IPS DF 19.7 (cell line): Measurements from ENCODE around the gene FBXO9.

ENCODE experiments used
- DNase-seq: peaks from one replicate; pipeline ENCODE4 v3.0.0-alpha.2; 2013; ENCODE audit warnings: low read depth, low spot score

FBXO9 gene

DNA sequence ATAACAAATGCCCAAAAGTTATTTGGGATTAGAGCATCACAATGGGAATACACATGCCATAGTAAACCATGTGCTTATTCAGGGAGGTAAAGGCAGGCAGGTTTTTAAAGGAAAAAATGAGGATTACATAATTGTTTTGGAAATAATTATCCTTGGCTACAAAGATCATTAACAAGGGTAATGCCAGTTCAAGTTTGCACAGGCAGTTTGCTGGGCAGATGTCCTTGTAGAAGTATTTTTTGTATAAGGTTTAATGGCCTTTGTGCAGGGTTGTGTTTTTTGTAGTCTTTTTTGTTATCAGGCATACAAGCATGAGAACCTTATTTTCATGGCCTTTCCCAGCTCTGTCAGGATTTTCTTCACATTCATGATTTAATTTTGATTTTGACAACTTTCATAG lies 24.7 kb downstream of the FBXO9 start:
- DNase-seq, result no peak

DNA sequence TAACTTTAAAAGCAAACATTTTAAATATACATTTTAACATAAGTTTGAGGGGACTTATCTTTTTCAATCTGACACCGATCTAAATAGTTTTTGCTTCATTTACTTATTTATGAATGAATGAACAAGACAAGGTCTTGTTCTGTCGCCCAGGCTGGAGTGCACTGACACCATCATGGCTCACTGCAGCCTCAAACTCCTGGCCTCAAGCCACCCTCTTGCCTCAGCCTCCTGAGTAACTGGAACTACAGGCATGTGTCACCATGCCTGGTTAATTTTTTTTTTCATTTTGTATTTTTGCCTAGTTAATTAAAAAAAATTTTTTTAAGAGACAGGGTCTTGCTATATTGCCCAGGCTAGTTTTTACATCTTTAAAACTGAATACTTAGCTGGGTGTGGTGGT lies 25.4 kb downstream of the FBXO9 start:
- no peak for DNase-seq

DNA sequence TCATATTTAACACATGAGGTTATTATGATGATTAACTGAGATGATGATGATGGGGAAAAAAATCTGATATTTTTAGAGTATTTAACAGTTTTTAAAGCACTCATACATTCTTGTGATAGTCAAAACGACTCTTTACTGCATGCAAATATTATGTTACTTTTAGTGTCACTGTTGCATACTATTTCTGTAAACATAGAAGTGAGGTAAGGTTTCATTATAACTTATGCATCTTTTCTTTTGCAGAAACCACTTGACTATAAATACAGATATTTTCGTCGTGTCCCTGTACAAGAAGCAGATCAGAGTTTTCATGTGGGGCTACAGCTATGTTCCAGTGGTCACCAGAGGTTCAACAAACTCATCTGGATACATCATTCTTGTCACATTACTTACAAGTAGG lies 30.1 kb downstream of the FBXO9 start:
- DNase-seq, result no peak

DNA sequence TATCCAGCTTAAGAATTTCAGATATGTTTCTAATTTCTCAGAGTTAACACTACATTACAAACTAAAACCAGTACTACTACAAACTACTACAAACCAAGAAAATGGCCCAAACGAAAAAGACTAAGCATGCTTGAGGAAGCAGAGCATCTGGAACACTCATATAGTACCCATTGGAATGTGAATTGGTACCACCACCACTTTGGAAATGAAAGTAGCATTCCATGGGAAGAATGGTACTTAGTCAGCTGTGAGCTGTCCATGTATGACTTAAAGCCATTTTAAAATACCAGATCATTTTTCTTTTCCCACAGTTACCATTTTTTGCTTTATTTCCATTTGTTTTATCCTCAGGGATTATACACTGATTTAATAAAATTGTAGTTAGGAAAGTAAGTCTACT lies 30.5 kb downstream of the FBXO9 start:
- DNase-seq, result no peak

DNA sequence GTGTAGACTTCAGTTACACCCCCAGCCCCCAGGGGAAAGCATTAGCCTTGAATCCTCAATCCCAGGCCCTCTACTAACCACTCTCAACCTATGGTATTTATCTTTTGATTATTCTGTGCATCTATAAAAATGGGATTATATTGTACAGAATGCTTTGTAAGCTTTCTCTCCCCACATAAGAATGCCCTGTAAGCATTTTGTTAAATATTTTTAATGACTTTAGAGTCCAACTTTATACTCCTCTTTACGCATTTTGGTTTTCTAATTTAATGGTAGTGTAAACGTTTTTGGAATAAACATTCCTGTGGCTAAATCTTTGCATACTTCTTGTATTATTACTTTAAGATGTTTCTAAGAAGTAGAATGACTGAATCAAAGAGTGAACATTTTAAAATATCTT lies 35.4 kb downstream of the FBXO9 start:
- DNase-seq, result no peak

DNA sequence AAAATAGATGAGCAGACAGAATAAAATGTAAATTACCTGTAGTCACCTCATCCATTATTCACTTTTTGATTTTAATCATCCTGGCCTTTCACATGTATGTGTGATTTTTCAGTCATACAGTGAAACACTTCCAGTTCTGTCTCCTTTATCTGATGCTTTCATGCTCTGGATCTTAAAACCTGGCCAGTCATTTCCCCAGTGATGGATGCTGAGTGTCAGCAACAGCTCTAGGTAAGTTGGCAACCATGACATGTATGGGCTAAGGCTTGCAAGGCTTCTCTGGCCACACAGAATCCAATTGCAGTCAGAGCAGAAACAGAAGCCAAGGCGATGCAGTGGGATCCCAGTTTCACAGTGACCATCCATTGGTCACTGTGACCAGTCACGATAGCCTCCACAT lies 35.8 kb downstream of the FBXO9 start:
- no peak for DNase-seq

DNA sequence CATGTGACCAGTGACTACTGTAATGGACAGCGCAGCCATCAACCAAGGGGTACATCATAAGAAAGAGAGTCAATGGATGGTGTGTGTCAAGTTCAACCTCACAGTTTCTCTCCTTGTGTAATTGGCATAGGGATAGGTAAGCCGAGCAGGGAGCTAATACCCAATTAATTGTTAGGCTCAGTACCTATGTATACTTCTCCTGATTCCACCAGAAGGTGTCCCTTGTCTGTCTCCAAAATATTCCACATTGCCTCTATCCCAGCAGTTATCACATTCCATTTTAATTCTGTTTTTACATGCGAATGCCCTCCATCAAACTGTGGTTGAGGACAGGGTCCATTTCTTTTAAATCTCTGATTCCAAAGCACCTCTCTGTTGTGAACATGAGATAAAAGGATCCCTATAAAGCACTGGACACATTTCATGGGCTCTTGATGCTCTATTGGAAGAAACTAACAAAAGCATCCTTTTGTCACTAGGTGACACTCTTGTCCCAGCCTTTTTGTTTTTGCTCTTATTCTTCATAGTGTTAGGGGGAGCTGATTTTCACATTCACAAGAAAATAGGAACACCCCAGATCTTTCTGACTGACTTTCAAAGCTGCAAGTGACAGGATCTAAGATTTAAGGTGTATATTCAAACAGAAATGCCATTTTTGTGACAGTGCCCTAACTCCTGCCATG lies 38.9 kb downstream of the FBXO9 start:
- DNase-seq, result no peak

DNA sequence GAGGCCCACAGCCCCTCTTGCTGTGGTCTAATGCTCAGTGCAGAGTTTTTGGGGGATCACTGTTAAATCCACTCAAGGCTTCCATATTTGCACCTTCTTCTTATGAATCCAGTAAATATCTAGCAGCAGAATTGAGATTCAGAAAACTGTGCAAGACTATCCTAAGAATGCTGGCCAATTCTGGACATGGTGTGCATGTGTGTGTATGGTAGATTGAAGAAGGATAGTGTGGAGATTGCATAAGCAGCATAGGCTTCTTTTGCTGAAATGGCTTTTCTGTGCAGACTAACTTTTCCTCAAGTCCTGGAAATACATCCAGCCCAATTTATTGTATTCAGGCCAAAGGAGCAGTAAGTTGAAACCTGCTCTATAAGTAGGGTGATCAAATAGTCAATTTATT lies 39.7 kb downstream of the FBXO9 start:
- no peak for DNase-seq

DNA sequence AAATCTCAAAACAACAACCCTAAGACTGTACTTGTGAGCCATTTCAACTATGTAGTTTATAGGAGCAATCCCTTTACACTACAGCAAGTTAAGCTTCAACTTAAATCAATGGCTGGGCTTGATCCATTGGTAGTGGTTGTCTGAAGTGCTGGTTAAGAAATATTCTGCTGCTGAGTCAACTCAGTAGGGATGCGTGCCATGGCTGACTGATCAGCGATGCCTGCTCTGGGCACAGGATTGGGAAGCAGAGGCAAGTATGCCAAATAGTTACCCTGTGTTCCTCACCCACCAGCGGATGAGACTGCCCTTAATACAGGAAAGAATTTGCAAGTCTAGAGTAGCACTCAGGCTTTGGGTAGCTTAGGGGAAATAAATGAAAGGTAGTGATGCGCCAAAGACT lies 41.9 kb downstream of the FBXO9 start:
- no peak for DNase-seq

DNA sequence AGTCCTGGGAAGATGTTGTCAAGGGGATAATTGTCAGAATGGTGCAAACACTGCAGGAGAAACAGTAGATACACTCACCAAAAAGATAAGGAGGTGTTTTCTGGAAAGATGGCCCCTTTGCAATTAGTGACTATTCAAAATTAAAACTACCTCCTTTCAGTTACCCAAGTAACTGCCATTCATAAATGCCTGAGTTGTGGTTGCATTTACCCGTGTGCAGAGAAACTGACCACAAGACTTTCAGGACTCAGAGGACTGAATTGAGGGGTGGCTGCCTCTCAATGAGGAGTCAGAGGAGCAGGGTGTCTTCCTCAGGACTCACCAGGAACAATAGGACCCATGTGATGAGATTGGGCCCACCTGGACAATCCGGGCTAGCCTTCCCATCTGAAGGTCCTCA lies 44.4 kb downstream of the FBXO9 start:
- no peak for DNase-seq

DNA sequence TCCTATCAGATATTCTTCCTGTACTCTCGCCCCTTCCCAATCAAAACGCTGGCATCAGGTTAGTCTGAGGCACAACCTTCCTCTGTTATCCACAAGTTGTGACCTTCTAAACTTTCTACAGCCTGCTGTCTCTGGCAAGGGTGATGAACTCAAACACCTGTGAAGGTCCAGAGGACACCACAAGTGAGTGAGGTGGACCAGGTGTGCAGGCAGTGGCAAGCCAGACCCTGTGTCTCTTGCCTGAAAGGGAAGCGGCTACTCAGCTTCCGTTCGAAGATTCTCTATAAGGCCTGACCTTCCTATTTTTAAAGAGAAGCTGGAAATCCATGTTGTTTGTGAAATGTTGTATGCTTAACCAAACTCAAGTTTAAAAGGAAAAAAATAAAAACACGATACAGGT lies 46.7 kb downstream of the FBXO9 start:
- no peak for DNase-seq

DNA sequence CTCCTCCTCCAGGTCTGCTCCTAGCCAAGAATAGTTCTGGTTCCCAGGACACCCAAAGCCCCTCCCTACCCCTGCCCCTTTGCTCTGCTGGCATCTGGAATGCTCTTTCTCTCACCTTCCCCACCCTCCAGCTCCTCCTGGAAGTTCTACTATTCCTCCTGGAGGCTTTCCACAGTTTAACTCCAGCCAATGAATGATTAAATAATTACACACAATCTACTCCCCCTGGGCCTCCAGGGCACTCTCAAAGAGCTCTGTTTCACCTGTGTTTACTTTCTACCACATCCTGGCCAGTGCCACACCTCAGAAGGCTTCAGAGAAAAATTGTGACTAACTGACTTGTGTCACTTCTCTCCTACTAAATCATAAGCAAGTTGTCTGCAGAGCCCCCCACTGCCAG lies 47.2 kb downstream of the FBXO9 start:
- DNase-seq, result no peak

DNA sequence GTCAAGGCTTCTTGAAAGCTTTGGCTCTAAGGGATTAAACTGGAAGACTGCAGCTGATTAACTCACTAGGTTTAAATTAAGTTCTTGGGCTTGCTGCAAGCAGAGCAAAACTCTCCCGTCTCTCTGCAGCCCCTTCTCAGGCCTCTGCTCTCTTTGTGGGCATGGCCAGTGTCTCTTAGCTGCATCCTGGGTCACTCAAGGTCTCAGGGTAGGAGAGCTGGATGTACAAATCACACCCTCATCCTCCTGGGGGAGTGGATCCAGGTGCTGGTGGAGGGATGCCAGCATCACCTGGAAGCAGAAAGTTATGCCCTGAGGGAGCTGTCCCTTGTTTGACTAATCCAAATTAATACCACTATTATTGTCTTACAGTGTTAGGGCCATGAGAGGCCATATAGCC lies 47.7 kb downstream of the FBXO9 start:
- no peak for DNase-seq

DNA sequence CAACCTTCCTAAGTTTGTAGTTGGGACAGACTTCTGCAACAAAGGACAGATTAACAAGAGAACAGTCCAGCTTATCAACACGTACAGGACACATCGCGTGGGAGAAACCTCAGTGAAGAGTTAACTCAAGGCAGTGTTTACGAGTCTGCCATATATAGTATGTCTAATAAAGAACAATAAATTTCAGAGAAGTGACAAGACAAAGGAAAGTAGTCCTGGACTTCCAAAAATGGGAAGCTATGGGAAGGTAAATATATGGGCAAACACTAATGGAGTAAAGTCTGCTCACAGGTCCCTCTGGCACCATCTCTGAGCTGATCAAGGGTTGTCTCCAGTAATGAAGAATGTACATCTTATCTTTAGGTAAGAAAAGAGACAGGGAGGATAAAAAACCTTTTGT lies 48.5 kb downstream of the FBXO9 start:
- DNase-seq, result no peak

DNA sequence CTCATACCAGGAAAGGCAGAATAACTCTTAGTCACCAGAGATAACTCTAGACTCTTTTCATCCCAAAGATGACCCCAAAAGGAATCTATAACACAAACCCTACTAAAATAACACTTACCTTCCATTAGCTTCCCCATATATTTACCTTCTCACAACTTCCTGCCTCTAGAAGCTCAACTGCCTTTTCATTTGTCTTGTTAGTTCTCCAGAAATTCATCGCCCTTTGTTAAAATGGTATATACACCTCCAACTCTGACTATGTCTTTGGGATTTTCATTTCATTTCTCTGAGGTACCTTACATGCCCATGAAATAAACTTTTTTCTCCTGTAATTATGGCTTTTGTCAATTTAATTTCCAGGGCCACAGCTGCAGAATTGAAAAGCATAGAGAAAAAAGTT lies 49.9 kb downstream of the FBXO9 start:
- DNase-seq, result no peak

DNA sequence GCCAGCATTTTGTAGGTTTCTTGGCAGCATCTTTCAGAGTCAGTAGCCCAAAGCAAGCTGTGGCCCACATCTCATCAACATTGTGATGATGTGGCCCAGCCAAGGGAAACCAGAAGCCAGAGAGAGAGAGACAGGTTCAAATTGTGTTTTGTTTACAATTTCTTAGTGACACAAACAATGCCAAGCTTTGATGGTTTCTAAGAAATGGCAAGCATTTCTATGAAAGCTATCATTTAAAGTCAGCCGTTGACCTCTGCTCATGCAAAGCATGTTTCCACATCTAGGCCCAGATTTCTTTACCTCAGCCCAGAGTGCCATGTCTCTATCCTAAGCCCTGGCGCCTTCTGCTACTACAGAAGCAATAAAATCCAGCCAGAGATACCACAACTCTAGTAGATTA lies 50.5 kb downstream of the FBXO9 start:
- no peak for DNase-seq

DNA sequence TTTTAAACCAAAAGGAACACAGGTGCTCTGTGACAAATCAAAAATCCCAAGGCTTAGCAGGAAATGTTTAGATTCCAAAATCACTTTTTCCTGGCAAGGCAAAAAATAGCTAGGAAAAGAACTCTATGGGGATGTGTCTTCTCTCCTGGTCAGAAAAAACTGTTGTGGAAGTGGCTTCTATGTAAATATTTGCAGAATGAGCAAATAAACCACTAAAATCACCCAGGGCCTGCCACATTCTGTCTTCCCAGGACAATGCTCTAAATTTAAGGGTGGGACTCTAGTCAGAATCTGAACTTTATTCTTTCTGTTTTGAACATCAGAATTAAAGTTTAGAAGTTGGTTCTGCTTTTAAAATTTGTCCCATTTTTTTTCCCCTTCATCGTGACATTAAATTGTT lies 54.1 kb downstream of the FBXO9 start:
- DNase-seq, result no peak

DNA sequence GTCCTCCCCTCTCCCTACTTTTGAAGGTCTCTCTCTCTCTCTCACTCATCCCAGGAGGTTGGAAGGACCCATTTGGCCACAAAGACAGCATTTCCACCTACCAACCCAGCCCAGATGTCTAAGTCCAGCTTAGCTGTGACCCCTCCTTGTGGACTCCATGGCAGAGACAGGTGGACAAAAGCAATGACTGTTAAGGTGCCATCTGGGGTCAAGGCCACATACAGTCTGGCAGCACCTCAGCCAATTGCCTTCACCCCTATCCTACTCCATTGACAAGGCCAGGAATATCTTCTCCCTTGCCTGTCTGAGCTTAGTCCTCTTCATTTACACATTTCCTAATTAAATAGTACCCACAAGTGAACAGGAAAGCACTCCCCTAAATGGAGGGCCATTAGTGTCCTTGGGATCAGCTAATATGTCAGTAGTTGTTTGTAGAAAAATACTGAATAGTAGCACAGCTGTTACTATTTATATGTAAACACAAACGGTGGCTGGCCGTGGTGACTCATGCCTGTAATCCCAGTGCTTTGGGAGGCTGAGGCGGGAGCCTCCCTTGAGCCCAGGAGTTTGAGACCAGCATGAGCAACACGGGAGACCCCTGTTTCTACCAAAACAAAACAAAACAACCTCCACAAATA lies 54.7 kb downstream of the FBXO9 start:
- peak; percentile 63 for DNase-seq

DNA sequence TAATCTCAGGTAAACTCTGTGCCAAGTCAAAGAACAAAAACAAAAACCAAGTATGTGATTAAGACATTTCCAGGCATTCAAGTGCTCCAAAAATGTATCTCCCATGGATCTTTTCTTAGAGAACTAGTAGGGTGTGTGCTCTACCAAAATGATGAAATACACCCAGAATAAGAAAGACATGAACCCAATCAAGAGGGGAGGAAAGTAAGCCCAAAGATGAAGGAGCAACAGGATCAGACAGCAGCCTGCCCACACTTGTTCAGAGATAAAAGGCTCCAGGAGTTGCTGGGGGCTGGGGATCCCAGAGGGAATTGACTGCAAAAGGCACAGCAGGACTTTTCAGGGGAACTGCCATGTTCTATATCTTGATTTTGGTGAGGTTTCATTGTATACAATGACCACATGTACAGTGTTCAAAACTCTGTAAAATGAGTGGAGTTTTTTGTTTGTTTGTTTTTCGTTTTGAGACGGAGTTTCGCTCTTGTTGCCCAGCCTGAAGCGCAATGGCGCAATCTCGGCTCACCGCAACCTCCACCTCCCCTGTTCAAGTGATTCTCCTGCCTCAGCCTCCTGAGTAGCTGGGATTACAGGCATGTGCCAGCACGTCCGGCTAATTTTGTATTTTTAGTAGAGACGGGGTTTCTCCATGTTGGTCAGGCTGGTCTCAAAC lies 59.1 kb downstream of the FBXO9 start:
- DNase-seq, result no peak

DNA sequence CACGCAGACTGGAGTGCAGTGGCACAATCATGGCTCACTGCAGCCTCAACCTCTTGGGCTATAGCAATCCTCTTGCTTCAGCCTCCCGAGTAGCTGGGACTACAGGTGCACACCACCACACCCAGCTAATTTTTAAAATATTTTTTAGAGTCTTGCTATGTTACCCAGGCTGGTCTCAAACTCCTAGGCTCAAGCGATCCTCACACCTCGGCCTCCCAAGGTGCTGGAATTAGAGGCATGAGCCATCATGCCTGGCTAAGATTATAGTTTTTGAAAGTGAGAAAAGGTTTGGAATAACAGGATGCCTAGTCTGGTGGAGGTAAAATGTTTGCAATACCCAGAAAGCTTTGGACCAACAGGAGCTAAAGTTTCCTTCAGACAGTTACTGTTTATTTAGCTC lies 60.1 kb downstream of the FBXO9 start:
- no peak for DNase-seq

DNA sequence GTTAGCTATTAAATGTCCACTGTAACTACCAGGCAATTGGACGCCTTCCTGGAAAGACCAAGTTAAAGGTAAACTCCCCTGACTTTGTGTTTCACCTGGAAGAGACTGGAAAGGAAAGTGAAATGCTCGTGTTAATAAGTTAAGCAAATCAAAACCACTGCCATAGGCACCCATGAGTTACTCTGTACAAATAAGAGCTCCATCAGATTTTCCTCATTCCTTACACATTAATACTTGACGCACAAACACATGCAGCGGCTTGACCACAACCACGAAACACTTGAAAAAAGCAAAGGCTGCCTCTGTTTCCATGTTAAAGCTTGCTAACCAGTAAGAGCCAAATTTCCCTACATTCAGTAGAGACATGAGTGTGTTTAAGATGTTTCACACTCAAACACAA lies 63.6 kb downstream of the FBXO9 start:
- DNase-seq, result no peak

DNA sequence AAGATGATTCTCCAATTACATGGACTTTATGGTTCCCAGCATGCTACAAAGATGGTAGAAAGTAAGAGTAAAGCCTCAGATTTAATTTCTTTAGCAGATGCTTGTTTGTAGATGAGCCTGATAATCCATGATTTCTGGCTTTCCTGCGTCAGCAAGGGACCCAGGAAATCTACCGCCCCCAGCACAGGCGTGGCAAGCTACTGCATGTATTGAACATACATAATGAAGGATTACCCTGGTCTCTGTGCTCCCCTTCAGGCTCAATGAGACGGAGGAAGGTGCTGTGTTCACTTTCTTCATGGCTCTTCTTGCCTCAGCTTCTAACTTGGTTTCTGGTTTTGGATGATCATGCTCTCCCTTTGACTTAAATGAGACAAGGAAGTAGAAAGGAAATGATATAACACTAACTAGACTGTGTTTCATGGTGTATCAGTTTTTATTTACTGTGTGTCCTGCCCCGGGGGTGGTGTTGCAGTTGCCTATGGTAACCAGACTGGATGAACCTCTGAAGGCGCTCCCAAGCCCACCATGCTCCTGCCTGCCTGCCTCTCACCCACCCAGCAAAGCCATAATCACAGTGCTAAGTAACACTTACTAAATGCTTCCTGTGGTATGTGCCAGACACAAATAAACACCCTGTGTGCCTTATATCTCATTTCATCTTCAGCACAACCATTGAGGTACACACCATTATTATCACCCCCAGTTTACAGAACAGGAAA lies 65.5 kb downstream of the FBXO9 start:
- no peak for DNase-seq

DNA sequence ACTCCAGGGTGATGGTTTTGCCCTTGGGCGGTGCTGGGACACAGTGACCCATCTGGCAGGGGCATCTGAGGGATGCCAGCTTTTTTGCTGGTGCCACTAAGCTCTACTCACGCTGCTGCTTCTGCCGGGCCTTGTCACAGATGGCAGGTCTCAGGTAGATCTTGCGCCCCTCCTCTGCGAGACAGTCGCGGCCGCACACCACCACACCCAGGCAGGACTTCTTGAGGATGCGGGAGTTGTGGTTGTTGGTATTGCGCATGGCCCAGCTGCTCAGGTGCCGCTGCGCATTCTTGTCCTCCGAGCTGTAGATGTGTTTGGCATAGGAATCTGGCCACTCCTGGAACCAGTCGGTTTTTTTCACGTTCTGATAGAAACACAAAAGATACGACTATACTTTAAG lies 68.8 kb downstream of the FBXO9 start:
- no peak for DNase-seq
